Activated naive CD8-positive, alpha-beta T cell (primary cell): ENCODE data around the gene TEAD1.

Source experiments
- H3K27ac Mint-ChIP-seq: one replicate; pipeline ENCODE4 v1.8.0; 2021; ENCODE audit warnings: mixed read lengths
- H3K27me3 Mint-ChIP-seq: one replicate; pipeline ENCODE4 v1.8.0; 2021; ENCODE audit warnings: mixed read lengths
- H3K36me3 Mint-ChIP-seq: one replicate; pipeline ENCODE4 v1.8.0; 2021; ENCODE audit warnings: mixed read lengths
- H3K4me1 Mint-ChIP-seq: one replicate; pipeline ENCODE4 v1.8.0; 2021; ENCODE audit warnings: low read depth, mixed read lengths
- H3K4me3 Mint-ChIP-seq: one replicate; pipeline ENCODE4 v1.8.0; 2021; ENCODE audit warnings: mild to moderate bottlenecking, mixed read lengths
- H3K9me3 Mint-ChIP-seq: one replicate; pipeline ENCODE4 v1.8.0; 2021; ENCODE audit warnings: low read depth, mixed read lengths

Gene TEAD1

GRCh38 chr11:12845163-12845562 lies 170.9 kb downstream of the TEAD1 start:
- Mint-ChIP-seq H3K4me1 (peaks cover 10% of the 10 kb centered on the region), H3K36me3 (no peaks in the 10 kb centered on the region), H3K4me3 (no peak overlapping the region), H3K27me3 (peaks cover 15% of the 10 kb centered on the region), H3K27ac (no peak overlapping the region), H3K9me3 (no peaks in the 10 kb centered on the region)

- Mint-ChIP-seq H3K27me3 (peaks cover 11% of the 10 kb centered on the region), H3K27ac (no peak overlapping the region), H3K4me1 (peaks cover 10% of the 10 kb centered on the region), H3K36me3 (no peaks in the 10 kb centered on the region), H3K4me3 (no peak overlapping the region), H3K9me3 (no peaks in the 10 kb centered on the region)
These were observed 171.6 kb downstream of the TEAD1 start for GRCh38 chr11:12845739-12846358.

GRCh38 chr11:12846786-12847615 lies 172.8 kb downstream of the TEAD1 start:
- Mint-ChIP-seq H3K4me3 (no peak overlapping the region), H3K27ac (no peak overlapping the region), H3K27me3 (peaks cover 16% of the 10 kb centered on the region), H3K9me3 (no peaks in the 10 kb centered on the region), H3K4me1 (peaks cover 10% of the 10 kb centered on the region), H3K36me3 (no peaks in the 10 kb centered on the region)

- no peaks in the 10 kb centered on the region for H3K9me3 Mint-ChIP-seq
These were observed 174.2 kb downstream of the TEAD1 start for GRCh38 chr11:12848413-12848812.

GRCh38 chr11:12853325-12853651 lies 179.1 kb downstream of the TEAD1 start:
- no peaks in the 10 kb centered on the region for H3K36me3 Mint-ChIP-seq

More at GRCh38 chr11:12848413-12848812, 174.2 kb downstream of the TEAD1 start:
- peaks cover 17% of the 10 kb centered on the region for H3K27me3 Mint-ChIP-seq
- no peaks in the 10 kb centered on the region for H3K36me3 Mint-ChIP-seq
- no peaks in the 10 kb centered on the region for H3K4me1 Mint-ChIP-seq
- H3K27ac Mint-ChIP-seq: no peak overlapping the region
- no peak overlapping the region for H3K4me3 Mint-ChIP-seq

GRCh38 chr11:12853652-12854296 lies 179.6 kb downstream of the TEAD1 start:
- H3K4me3 Mint-ChIP-seq: no peak overlapping the region
- H3K27ac Mint-ChIP-seq: no peak overlapping the region
- H3K36me3 Mint-ChIP-seq: no peaks in the 10 kb centered on the region
- H3K9me3 Mint-ChIP-seq: no peaks in the 10 kb centered on the region
- no peaks in the 10 kb centered on the region for H3K4me1 Mint-ChIP-seq
- H3K27me3 Mint-ChIP-seq: peaks cover 17% of the 10 kb centered on the region

More at GRCh38 chr11:12853325-12853651, 179.1 kb downstream of the TEAD1 start:
- H3K9me3 Mint-ChIP-seq: no peaks in the 10 kb centered on the region
- H3K4me3 Mint-ChIP-seq: no peak overlapping the region
- no peaks in the 10 kb centered on the region for H3K4me1 Mint-ChIP-seq
- H3K27me3 Mint-ChIP-seq: peaks cover 17% of the 10 kb centered on the region
- H3K27ac Mint-ChIP-seq: no peak overlapping the region

- H3K4me3 Mint-ChIP-seq: no peak overlapping the region
These were observed 180.1 kb downstream of the TEAD1 start for GRCh38 chr11:12854297-12854661.

GRCh38 chr11:12854829-12855228 lies 180.6 kb downstream of the TEAD1 start:
- Mint-ChIP-seq H3K9me3 (no peaks in the 10 kb centered on the region), H3K4me1 (no peaks in the 10 kb centered on the region), H3K36me3 (no peaks in the 10 kb centered on the region), H3K27ac (no peak overlapping the region), H3K4me3 (no peak overlapping the region), H3K27me3 (peaks cover 13% of the 10 kb centered on the region)

More at GRCh38 chr11:12854297-12854661, 180.1 kb downstream of the TEAD1 start:
- Mint-ChIP-seq H3K9me3 (no peaks in the 10 kb centered on the region), H3K4me1 (no peaks in the 10 kb centered on the region), H3K36me3 (no peaks in the 10 kb centered on the region), H3K27ac (no peak overlapping the region), H3K27me3 (peaks cover 17% of the 10 kb centered on the region)

GRCh38 chr11:12856338-12856737 lies 182.1 kb downstream of the TEAD1 start:
- H3K27ac Mint-ChIP-seq: no peak overlapping the region
- no peaks in the 10 kb centered on the region for H3K4me1 Mint-ChIP-seq
- H3K27me3 Mint-ChIP-seq: peaks cover 18% of the 10 kb centered on the region
- no peak overlapping the region for H3K4me3 Mint-ChIP-seq
- H3K36me3 Mint-ChIP-seq: no peaks in the 10 kb centered on the region
- no peaks in the 10 kb centered on the region for H3K9me3 Mint-ChIP-seq

- Mint-ChIP-seq H3K4me3 (no peak overlapping the region), H3K27me3 (peaks cover 16% of the 10 kb centered on the region), H3K9me3 (no peaks in the 10 kb centered on the region), H3K36me3 (no peaks in the 10 kb centered on the region), H3K4me1 (no peaks in the 10 kb centered on the region), H3K27ac (no peak overlapping the region)
These were observed 183.4 kb downstream of the TEAD1 start for GRCh38 chr11:12857572-12857971.

GRCh38 chr11:12859872-12860657 lies 185.8 kb downstream of the TEAD1 start:
- Mint-ChIP-seq H3K27ac (no peak overlapping the region), H3K4me1 (peaks cover 5% of the 10 kb centered on the region), H3K4me3 (no peak overlapping the region), H3K9me3 (no peaks in the 10 kb centered on the region), H3K36me3 (no peaks in the 10 kb centered on the region), H3K27me3 (peaks cover 20% of the 10 kb centered on the region)

- Mint-ChIP-seq H3K27me3 (peaks cover 21% of the 10 kb centered on the region), H3K9me3 (no peaks in the 10 kb centered on the region), H3K36me3 (no peaks in the 10 kb centered on the region), H3K4me1 (peaks cover 5% of the 10 kb centered on the region), H3K4me3 (no peak overlapping the region), H3K27ac (no peak overlapping the region)
These were observed 186.6 kb downstream of the TEAD1 start for GRCh38 chr11:12860827-12861226.

GRCh38 chr11:12862696-12863469 lies 188.7 kb downstream of the TEAD1 start:
- H3K4me3 Mint-ChIP-seq: no peak overlapping the region
- H3K27me3 Mint-ChIP-seq: peaks cover 25% of the 10 kb centered on the region

GRCh38 chr11:12863605-12864121 lies 189.4 kb downstream of the TEAD1 start:
- Mint-ChIP-seq H3K36me3 (no peaks in the 10 kb centered on the region), H3K4me3 (no peak overlapping the region), H3K27me3 (peaks cover 28% of the 10 kb centered on the region), H3K9me3 (no peaks in the 10 kb centered on the region), H3K27ac (no peak overlapping the region), H3K4me1 (peaks cover 5% of the 10 kb centered on the region)

More at GRCh38 chr11:12862696-12863469, 188.7 kb downstream of the TEAD1 start:
- no peak overlapping the region for H3K27ac Mint-ChIP-seq
- H3K4me1 Mint-ChIP-seq: peaks cover 5% of the 10 kb centered on the region
- H3K36me3 Mint-ChIP-seq: no peaks in the 10 kb centered on the region
- no peaks in the 10 kb centered on the region for H3K9me3 Mint-ChIP-seq
